Type B pancreatic cell (in vitro differentiated cells): ENCODE results near the gene LNX1. TPM values are rescaled to one million over a fixed set of nuclear protein-coding genes. Genes with fewer than 3 reads are reported as not detected.

Experiments
- DNase-seq: peaks from one replicate; pipeline ENCODE4 v3.0.0; 2021; ENCODE audit warnings: mixed read lengths; ENCODE audit not compliant: unreplicated experiment; ENCODE audit errors: extremely low spot score
- H3K27ac Mint-ChIP-seq: 2 replicates; pipeline ENCODE4 v1.8.0; 2021; ENCODE audit warnings: mild to moderate bottlenecking, mixed read lengths
- H3K27me3 Mint-ChIP-seq: 2 replicates; pipeline ENCODE4 v1.8.0; 2021; ENCODE audit warnings: mixed read lengths
- H3K36me3 Mint-ChIP-seq: 2 replicates; pipeline ENCODE4 v1.8.0; 2021; ENCODE audit warnings: mixed read lengths
- H3K4me1 Mint-ChIP-seq: one replicate; pipeline ENCODE4 v1.8.0; 2021; ENCODE audit warnings: mixed read lengths; ENCODE audit not compliant: unreplicated experiment
- H3K4me3 Mint-ChIP-seq: 2 replicates; pipeline ENCODE4 v1.8.0; 2021; ENCODE audit warnings: mild to moderate bottlenecking, mixed read lengths
- H3K9me3 Mint-ChIP-seq: 2 replicates; pipeline ENCODE4 v1.8.0; 2021; ENCODE audit warnings: mixed read lengths
- CTCF ChIP-seq: fragments of 200-600 bp; sonication (generic); conservative IDR thresholded peaks from 2 replicates; pipeline ENCODE4 v1.5.0; 2021; ENCODE audit warnings: antibody characterized with exemption, mild to moderate bottlenecking
- total RNA-seq: library from RNA; stranded (reverse); gene quantifications from 2 replicates; pipeline ENCODE4 v1.2.1, GENCODE V29; 2021; ENCODE audit warnings: low replicate concordance

Gene LNX1
- total RNA-seq, 1 donor from 2014 or later = 5.3 TPM

- Mint-ChIP-seq H3K36me3 (peaks cover 3% of the 10 kb centered on the region), H3K9me3 (no peaks in the 10 kb centered on the region), H3K27me3 (no peaks in the 10 kb centered on the region), H3K4me3 (no peak overlapping the region), H3K4me1 (peaks cover 13% of the 10 kb centered on the region), H3K27ac (no peak overlapping the region)
- no peak for TF ChIP-seq CTCF
- no peak for DNase-seq
Observed at GRCh38 chr4:53573696-53574095, 17.6 kb downstream of the LNX1 start.

- peaks cover 3% of the 10 kb centered on the region for H3K36me3 Mint-ChIP-seq
- H3K4me1 Mint-ChIP-seq = peaks cover 13% of the 10 kb centered on the region
- no peak overlapping the region for H3K4me3 Mint-ChIP-seq
- H3K27ac Mint-ChIP-seq = no peak overlapping the region
- no peak for DNase-seq
- no peaks in the 10 kb centered on the region for H3K27me3 Mint-ChIP-seq
- H3K9me3 Mint-ChIP-seq = no peaks in the 10 kb centered on the region
- TF ChIP-seq CTCF = no peak
Observed at GRCh38 chr4:53572600-53572994, 18.7 kb downstream of the LNX1 start.

GRCh38 chr4:53571936-53572599 is 19.2 kb downstream of the LNX1 start:
- DNase-seq = no peak
- no peaks in the 10 kb centered on the region for H3K27me3 Mint-ChIP-seq
- no peak for TF ChIP-seq CTCF
- H3K4me3 Mint-ChIP-seq = no peak overlapping the region
- peaks cover 12% of the 10 kb centered on the region for H3K4me1 Mint-ChIP-seq
- no peak overlapping the region for H3K27ac Mint-ChIP-seq
- H3K36me3 Mint-ChIP-seq = peaks cover 3% of the 10 kb centered on the region
- no peaks in the 10 kb centered on the region for H3K9me3 Mint-ChIP-seq

GRCh38 chr4:53563824-53564223 is 27.5 kb downstream of the LNX1 start:
- no peak overlapping the region for H3K27ac Mint-ChIP-seq
- no peaks in the 10 kb centered on the region for H3K36me3 Mint-ChIP-seq
- no peaks in the 10 kb centered on the region for H3K9me3 Mint-ChIP-seq
- peaks cover 2% of the 10 kb centered on the region for H3K4me1 Mint-ChIP-seq
- no peak for TF ChIP-seq CTCF
- H3K4me3 Mint-ChIP-seq = no peak overlapping the region
- DNase-seq = no peak
- H3K27me3 Mint-ChIP-seq = peaks cover 7% of the 10 kb centered on the region

- no peak for TF ChIP-seq CTCF
- no peak for DNase-seq
- H3K27me3 Mint-ChIP-seq = peaks cover 7% of the 10 kb centered on the region
- H3K27ac Mint-ChIP-seq = no peak overlapping the region
- no peak overlapping the region for H3K4me3 Mint-ChIP-seq
- no peaks in the 10 kb centered on the region for H3K36me3 Mint-ChIP-seq
- no peaks in the 10 kb centered on the region for H3K9me3 Mint-ChIP-seq
- H3K4me1 Mint-ChIP-seq = peaks cover 6% of the 10 kb centered on the region
Observed at GRCh38 chr4:53562409-53562808, 28.9 kb downstream of the LNX1 start.
